GM12878 (cell line): Measurements from ENCODE around the gene OPCML. TPM values are rescaled to one million over a fixed set of nuclear protein-coding genes. Genes with fewer than 3 reads are reported as not detected.

Experiments used
- ATAC-seq: fragments of 200-7000 bp; cut with Tn5 transposase; 3 replicates; pipeline ENCODE4 v1.9.1; 2020; ENCODE audit warnings: mild to moderate bottlenecking, moderate library complexity
- BruUV-seq: library from RNA; stranded (reverse); fragments of 400-500 nt; replicated peaks from 2 replicates; lab custom pipeline; 2021; lab: Mats Ljungman, UMichigan
- CTCF ChIA-PET: fragments of 300-600 bp; sonication (Branson Sonifier 250); formaldehyde crosslinking; extraction: SDS; loops from one replicate; lab custom pipeline; 2021; ENCODE audit warnings: inconsistent platforms; lab: Yijun Ruan, JAX
- POLR2A ChIA-PET: fragments of 350-600 bp; formaldehyde crosslinking; extraction: SDS; loops from one replicate; lab custom pipeline; 2021; ENCODE audit warnings: inconsistent platforms; lab: Charles Lee
- RAD21 ChIA-PET: fragments of 300-600 bp; sonication (Branson Sonifier 250); formaldehyde crosslinking; loops from one replicate; lab custom pipeline; 2023; ENCODE audit warnings: antibody characterized with exemption; ENCODE audit not compliant: unreplicated experiment; lab: Charles Lee
- SMC1A ChIA-PET: fragments of 300-600 bp; sonication (Branson Sonifier 250); formaldehyde crosslinking; loops from one replicate; lab custom pipeline; 2023; ENCODE audit not compliant: unreplicated experiment, uncharacterized antibody; lab: Charles Lee
- DNase-seq: peaks from one replicate; pipeline ENCODE4 v3.0.0-alpha.2; 2011; ENCODE audit warnings: low read depth, low spot score
- FAIRE-seq: peaks from 3 replicates; lab custom pipeline; 2011; peaks lifted over from hg19 to GRCh38; lab: Jason Lieb, UNC
- H2AFZ ChIP-seq: 2 replicates; pipeline ENCODE4 v1.6.0; 2011; ENCODE audit warnings: low read depth, low read length, control low read depth; ENCODE audit not compliant: control insufficient read depth
- H3K27ac ChIP-seq: 2 replicates; pipeline ENCODE4 v1.5.1; 2011; ENCODE audit warnings: control low read depth; ENCODE audit not compliant: control insufficient read depth, insufficient read depth
- H3K27me3 ChIP-seq, 2 experiments: replicated peaks in 1 of 2; 2 replicates each; pipeline versions ENCODE4 v1.6.0 to v1.6.1; 2011; ENCODE audit warnings: low read length in 1 of 2; ENCODE audit not compliant: control insufficient read depth in 2 of 2, insufficient read depth in 2 of 2
- H3K36me3 ChIP-seq, 2 experiments: 2 replicates each; pipeline ENCODE4 v1.5.1; 2011; ENCODE audit warnings: low read length in 1 of 2; ENCODE audit not compliant: control insufficient read depth in 2 of 2, insufficient read depth in 2 of 2
- H3K4me1 ChIP-seq: 2 replicates; pipeline ENCODE4 v1.6.1; 2011; ENCODE audit warnings: mild to moderate bottlenecking, low read length, moderate library complexity, mixed read lengths; ENCODE audit not compliant: control insufficient read depth, insufficient read depth
- H3K4me2 ChIP-seq: 2 replicates; pipeline ENCODE4 v1.6.0; 2011; ENCODE audit warnings: control low read depth; ENCODE audit not compliant: control insufficient read depth, insufficient read depth
- H3K4me3 ChIP-seq: fragments of 200-600 bp; sonication (generic); 2 replicates; pipeline ENCODE4 v1.5.1; 2016
- H3K79me2 ChIP-seq: 2 replicates; pipeline ENCODE4 v1.6.0; 2011; ENCODE audit warnings: low read length; ENCODE audit not compliant: control insufficient read depth, insufficient read depth
- H3K9ac ChIP-seq: 2 replicates; pipeline ENCODE4 v1.8.0; 2011; ENCODE audit warnings: low read length, control low read depth, mixed read lengths; ENCODE audit not compliant: control insufficient read depth, insufficient read depth
- H3K9me3 ChIP-seq: replicated peaks from 3 replicates; pipeline ENCODE4 v1.5.1; 2011; ENCODE audit warnings: mild to moderate bottlenecking, low read length; ENCODE audit not compliant: control insufficient read depth, insufficient read depth
- H4K20me1 ChIP-seq: 2 replicates; pipeline ENCODE4 v1.6.0; 2011; ENCODE audit not compliant: control insufficient read depth, insufficient read depth
- CBX3 ChIP-seq: fragments of 200-600 bp; sonication (generic); IDR thresholded peaks from 2 replicates; pipeline ENCODE4 v1.6.1; 2016; ENCODE audit warnings: low read depth, borderline replicate concordance
- ZBTB11 ChIP-seq: fragments of 450-650 bp; formaldehyde crosslinking; IDR thresholded peaks from 2 replicates; pipeline ENCODE4 v1.5.0; 2022; ENCODE audit warnings: mild to moderate bottlenecking, missing genetic modification characterization
- ZNF207 ChIP-seq: fragments of 450-650 bp; IDR thresholded peaks from 2 replicates; pipeline ENCODE4 v1.6.1; 2014; ENCODE audit warnings: antibody characterized with exemption, mild to moderate bottlenecking, borderline replicate concordance
- ZNF384 ChIP-seq: IDR thresholded peaks from 2 replicates; pipeline ENCODE4 v1.6.1; 2012; ENCODE audit warnings: low read depth, mild to moderate bottlenecking, low read length, improper control_type of control experiment, borderline replicate concordance
- WGBS: methylation state at CpG from one replicate; pipeline ENCODE4 v1.1.6; 2016; ENCODE audit warnings: low lambda C conversion rate; ENCODE audit not compliant: insufficient replicate concordance, insufficient coverage; ENCODE audit errors: missing lambda C conversion rate; 5-methylcytosine and 5-hydroxymethylcytosine counted together
- in situ Hi-C: fragments of 300-500 bp; cut with MboI; formaldehyde crosslinking; loops from 9 replicates; pipeline ENCODE4 v1.14.3; 2018; ENCODE audit warnings: mixed read lengths
- intact Hi-C: fragments of 100-400 bp; cut with micrococcal nuclease; formaldehyde crosslinking; loops from one replicate; pipeline ENCODE4 v1.14.2; 2022; ENCODE audit not compliant: unreplicated experiment
- polyA plus RNA-seq, 11 experiments: library from polyadenylated mRNA; depleted of rRNA in 4 of 11; unstranded in 6 of 11; stranded (reverse) in 5 of 11; fragments of >200 nt; fragmentation: Nextera tagmentation in 4 of 11; fragmentation: Illumina TruSeq in 1 of 11; extraction: Ambion mirVana in 4 of 11; extraction: Trizol in 1 of 11; gene quantifications; 1 replicate in 1 of 11; 2 replicates in 10 of 11; pipeline versions ENCODE4 v1.2.1 to v1.2.3, GENCODE V29; 2011 to 2016; ENCODE audit warnings: inconsistent platforms in 2 of 11, missing spikeins in 2 of 11, low read depth in 1 of 11
- total RNA-seq, 4 experiments: library from RNA; depleted of rRNA in 3 of 4; stranded (reverse); fragments of >200 nt in 3 of 4; fragmentation: Illumina TruSeq in 1 of 4; extraction: Trizol in 1 of 4; gene quantifications; 2 replicates each; pipeline versions ENCODE4 v1.2.1 to v1.2.3, GENCODE V29; 2013 to 2021

The OPCML gene
- total and polyA plus RNA-seq, 10 of the 15 experiments (the other 5 are each of a cell fraction or from before 2014, with no cell fraction given): 0.84 TPM; not detected in 9

- no peak overlapping the region for H3K27ac ChIP-seq
- TF ChIP-seq ZNF207: no peak
- TF ChIP-seq, all 136 proteins: peak for 0
- RAD21 ChIA-PET: no interaction called here
- Histone ChIP-seq H3K9ac (no peak overlapping the region), H3K4me2 (no peak overlapping the region), H3K79me2 (no peaks in the 10 kb centered on the region), H3K4me1 (no peaks in the 10 kb centered on the region), H3K4me3 (no peak overlapping the region), H4K20me1 (no peaks in the 10 kb centered on the region), H3K27me3 (no peaks in the 10 kb centered on the region), H2AFZ (no peak overlapping the region), H3K36me3 (no peaks in the 10 kb centered on the region), H3K9me3 (no peaks in the 10 kb centered on the region)
- 18% methylated on average over 7 of the region's 7 CpGs for WGBS
- CTCF ChIA-PET: interaction anchor here (0.6 kb wide), 1 partner anchor 661 kb away, joined by 3 read pairs; no protein-coding TSS in a partner anchor
- in situ Hi-C loops (no loop called here), intact Hi-C loops (no loop called here)
- POLR2A ChIA-PET: no interaction called here
- SMC1A ChIA-PET: interaction anchor here (1.0 to 1.1 kb wide), 2 partner anchors 11 to 297 kb away, joined by 3 read pairs; no protein-coding TSS in a partner anchor
- DNase-seq: no peak
- BruUV-seq: no TSS peak
- FAIRE-seq: no peak
- ATAC-seq: no peak
Measured at GRCh38 chr11:133518702-133519264, 13.5 kb downstream of the OPCML start.

GRCh38 chr11:133516845-133517244 lies 15.5 kb downstream of the OPCML start:
- Histone ChIP-seq H3K4me3 (no peak overlapping the region), H3K36me3 (no peaks in the 10 kb centered on the region), H3K79me2 (no peaks in the 10 kb centered on the region), H3K4me1 (no peaks in the 10 kb centered on the region), H3K27ac (no peak overlapping the region), H3K9me3 (no peaks in the 10 kb centered on the region), H2AFZ (no peak overlapping the region), H3K4me2 (no peak overlapping the region), H3K27me3 (no peaks in the 10 kb centered on the region), H4K20me1 (no peaks in the 10 kb centered on the region), H3K9ac (no peak overlapping the region)
- TF ChIP-seq CBX3: no peak
- no peak for TF ChIP-seq ZNF384
- no peak for TF ChIP-seq ZBTB11 (CRISPR knock-in tag)
- 31% methylated on average over 8 of the region's 8 CpGs for WGBS
- RAD21 ChIA-PET: no interaction called here
- POLR2A ChIA-PET: no interaction called here
- intact Hi-C loops: no loop called here
- no peak for DNase-seq
- in situ Hi-C loops: no loop called here
- SMC1A ChIA-PET: no interaction called here
- ATAC-seq: no peak
- FAIRE-seq: no peak
- no TSS peak for BruUV-seq
- CTCF ChIA-PET: no interaction called here
